ENCODE measurements around the gene HNRNPA2B1.

HNRNPA2B1 gene

DNA sequence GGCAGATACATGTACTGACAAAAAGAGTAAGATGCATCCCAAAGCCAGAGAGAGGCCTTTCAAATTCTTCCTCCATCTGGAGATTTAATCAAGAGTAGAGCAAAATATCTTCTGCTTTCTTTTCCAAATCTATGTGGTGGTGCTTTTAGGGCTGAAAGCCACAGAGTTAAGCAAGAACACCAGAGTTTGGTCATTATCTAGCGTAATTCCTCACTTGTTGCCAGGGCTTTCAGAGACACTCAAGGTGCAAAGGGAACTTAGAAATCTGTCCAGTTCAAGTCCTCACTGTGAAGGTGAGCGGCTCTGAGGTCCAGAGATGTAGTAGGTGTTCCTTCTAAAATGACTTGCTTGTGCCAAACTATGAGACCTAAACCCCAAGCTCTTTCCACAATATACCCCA, 59.5 kb downstream of the HNRNPA2B1 start:
- DNase-seq (ENCODE audit: extremely low read depth, low read depth) = no peak
- TF ChIP-seq, protein P1, sequence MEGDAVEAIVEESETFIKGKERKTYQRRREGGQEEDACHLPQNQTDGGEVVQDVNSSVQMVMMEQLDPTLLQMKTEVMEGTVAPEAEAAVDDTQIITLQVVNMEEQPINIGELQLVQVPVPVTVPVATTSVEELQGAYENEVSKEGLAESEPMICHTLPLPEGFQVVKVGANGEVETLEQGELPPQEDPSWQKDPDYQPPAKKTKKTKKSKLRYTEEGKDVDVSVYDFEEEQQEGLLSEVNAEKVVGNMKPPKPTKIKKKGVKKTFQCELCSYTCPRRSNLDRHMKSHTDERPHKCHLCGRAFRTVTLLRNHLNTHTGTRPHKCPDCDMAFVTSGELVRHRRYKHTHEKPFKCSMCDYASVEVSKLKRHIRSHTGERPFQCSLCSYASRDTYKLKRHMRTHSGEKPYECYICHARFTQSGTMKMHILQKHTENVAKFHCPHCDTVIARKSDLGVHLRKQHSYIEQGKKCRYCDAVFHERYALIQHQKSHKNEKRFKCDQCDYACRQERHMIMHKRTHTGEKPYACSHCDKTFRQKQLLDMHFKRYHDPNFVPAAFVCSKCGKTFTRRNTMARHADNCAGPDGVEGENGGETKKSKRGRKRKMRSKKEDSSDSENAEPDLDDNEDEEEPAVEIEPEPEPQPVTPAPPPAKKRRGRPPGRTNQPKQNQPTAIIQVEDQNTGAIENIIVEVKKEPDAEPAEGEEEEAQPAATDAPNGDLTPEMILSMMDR (IDR thresholded peaks at IDR 0.05; ENCODE audit: low read depth, low read length) = no peak

DNA sequence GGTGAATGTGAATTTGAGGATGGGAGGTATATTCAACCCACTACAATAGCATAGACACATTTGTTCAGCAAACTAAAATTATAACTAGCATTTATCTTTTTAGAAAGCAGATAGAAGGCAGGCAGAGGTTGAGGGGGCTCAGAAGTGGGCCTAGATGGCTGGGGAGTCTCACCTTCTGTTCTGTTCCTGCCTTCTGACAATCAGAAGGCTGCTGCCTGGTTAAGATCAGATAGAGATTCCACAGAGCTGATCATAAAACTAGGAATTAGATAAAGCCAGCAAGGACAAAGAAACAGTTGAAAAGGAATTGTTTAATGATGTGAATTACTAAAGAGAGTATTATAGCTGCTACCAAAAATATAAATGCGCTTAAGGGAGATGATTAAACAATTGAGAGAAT, 60.2 kb downstream of the HNRNPA2B1 start:
- DNase-seq (ENCODE audit: extremely low read depth, low read depth) = no peak
- TF ChIP-seq, protein P1 (IDR thresholded peaks at IDR 0.05; ENCODE audit: low read depth, low read length) = no peak

Data from AG09319 (cell line).